ENCODE measurements around the gene PLAC1.
A peak's percentile ranks its signal among the peaks of the same experiment; 100 is the strongest.

The PLAC1 gene

DNA sequence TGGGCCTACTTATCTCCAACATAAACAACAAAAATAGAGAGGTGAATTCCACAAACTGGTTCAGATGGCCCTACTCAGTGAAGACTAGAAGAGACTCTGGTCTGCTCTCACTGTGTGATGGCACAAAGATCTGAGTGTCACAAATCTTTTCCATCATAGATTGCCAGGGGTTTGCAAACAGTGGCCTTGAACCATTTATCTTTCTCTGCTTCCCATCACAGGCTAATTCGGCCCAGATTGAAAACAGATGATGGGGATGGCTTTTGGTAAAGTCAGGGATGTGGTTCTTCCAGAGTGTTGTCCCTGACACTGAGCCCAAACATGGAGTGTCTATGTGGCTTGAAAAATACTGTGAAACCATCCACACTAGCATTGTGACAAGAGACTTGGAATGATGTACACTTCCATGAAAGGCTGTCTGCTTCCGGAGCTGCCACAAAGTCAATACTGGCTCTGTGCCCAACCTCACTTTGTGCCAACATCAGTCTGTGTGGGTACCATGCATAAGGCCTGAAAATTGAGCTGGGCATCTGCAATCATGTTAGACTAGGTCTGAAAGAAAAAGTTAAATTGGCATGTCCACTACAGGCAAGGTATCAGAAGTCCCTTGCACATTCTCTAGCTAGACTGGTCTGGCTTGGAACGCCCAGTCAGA, 25.2 kb upstream of the PLAC1 start:
- DNase-seq (ENCODE audit: low read depth): no peak
- no peak overlapping the region for H3K4me3 ChIP-seq (ENCODE audit: low read depth, low read length)
- no peak for TF ChIP-seq CTCF (conservative IDR thresholded peaks at IDR 0.05; ENCODE audit: low read depth, low read length)

GRCh38 chrX:134682081-134682480, 23.8 kb upstream of the PLAC1 start:
- H3K4me3 ChIP-seq (ENCODE audit: low read depth, low read length): no peak overlapping the region
- no peak for DNase-seq (ENCODE audit: low read depth)
- no peak for TF ChIP-seq CTCF (conservative IDR thresholded peaks at IDR 0.05; ENCODE audit: low read depth, low read length)

- DNase-seq (ENCODE audit: low read depth): no peak
- H3K4me3 ChIP-seq (ENCODE audit: low read depth, low read length): no peak overlapping the region
- no peak for TF ChIP-seq CTCF (conservative IDR thresholded peaks at IDR 0.05; ENCODE audit: low read depth, low read length)
Observed at GRCh38 chrX:134679644-134680043, 21.4 kb upstream of the PLAC1 start.

DNA sequence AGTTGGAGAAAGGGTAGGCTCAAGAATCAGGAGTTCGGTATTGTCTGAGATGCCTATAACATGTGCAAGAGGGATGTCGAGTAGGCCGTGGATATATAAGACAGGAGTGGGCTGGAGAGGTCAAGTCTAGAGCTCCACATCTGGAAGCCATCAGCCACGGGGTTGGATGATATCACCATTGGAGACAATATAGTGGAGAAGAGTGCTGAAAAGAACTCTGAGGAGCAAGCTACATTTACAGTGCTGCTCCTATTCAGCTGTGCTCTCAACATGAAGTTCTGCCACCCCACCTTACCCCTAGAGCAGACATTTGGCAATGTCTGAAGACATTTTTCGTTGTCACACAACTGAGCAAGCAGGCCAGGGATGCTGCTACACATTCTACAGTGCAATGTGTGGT, 20.9 kb upstream of the PLAC1 start:
- peak; percentile 26 for DNase-seq (ENCODE audit: low read depth)
- no peak overlapping the region for H3K4me3 ChIP-seq (ENCODE audit: low read depth, low read length)
- no peak for TF ChIP-seq CTCF (conservative IDR thresholded peaks at IDR 0.05; ENCODE audit: low read depth, low read length)

GRCh38 chrX:134677332-134677731, 19.1 kb upstream of the PLAC1 start:
- TF ChIP-seq CTCF (conservative IDR thresholded peaks at IDR 0.05; ENCODE audit: low read depth, low read length): no peak
- DNase-seq (ENCODE audit: low read depth): no peak
- H3K4me3 ChIP-seq (ENCODE audit: low read depth, low read length): no peak overlapping the region

DNA sequence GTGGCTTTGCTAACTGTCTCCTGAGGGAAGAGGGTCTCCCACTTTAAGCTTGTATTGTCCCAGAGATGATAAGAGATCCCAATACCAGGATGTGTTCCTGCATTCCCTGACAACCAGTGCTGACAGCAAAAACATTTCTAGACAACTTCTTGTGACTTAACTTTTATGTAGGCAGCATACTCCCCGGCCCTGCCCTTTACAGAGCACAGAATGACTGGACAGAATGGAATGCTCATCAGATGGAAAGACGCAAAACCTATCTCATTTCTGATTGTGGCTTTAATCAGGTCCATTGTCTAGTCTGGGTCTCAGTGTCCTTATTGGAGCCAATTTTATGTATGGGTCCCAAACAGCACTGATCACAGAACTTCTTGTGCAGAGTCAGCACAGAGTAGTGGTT, 18.2 kb upstream of the PLAC1 start:
- no peak for TF ChIP-seq CTCF (conservative IDR thresholded peaks at IDR 0.05; ENCODE audit: low read depth, low read length)
- peak; percentile 79 for DNase-seq (ENCODE audit: low read depth)

GRCh38 chrX:134673123-134673522, 14.9 kb upstream of the PLAC1 start:
- no peak for TF ChIP-seq CTCF (conservative IDR thresholded peaks at IDR 0.05; ENCODE audit: low read depth, low read length)
- no peak overlapping the region for H3K4me3 ChIP-seq (ENCODE audit: low read depth, low read length)
- no peak for DNase-seq (ENCODE audit: low read depth)

More for the DNA sequence above, 18.2 kb upstream of the PLAC1 start:
- H3K4me3 ChIP-seq (ENCODE audit: low read depth, low read length): no peak overlapping the region

All from choroid plexus epithelial cell (primary cell).